Measurements from ENCODE around the gene SIK3. TPM values are rescaled to one million over a fixed set of nuclear protein-coding genes. Genes with fewer than 3 reads are reported as not detected.
A peak's percentile ranks its signal among the peaks of the same experiment; 100 is the strongest.

The SIK3 gene
- total RNA-seq, 1 experiment from 2014 or later: 34.4 TPM

DNA sequence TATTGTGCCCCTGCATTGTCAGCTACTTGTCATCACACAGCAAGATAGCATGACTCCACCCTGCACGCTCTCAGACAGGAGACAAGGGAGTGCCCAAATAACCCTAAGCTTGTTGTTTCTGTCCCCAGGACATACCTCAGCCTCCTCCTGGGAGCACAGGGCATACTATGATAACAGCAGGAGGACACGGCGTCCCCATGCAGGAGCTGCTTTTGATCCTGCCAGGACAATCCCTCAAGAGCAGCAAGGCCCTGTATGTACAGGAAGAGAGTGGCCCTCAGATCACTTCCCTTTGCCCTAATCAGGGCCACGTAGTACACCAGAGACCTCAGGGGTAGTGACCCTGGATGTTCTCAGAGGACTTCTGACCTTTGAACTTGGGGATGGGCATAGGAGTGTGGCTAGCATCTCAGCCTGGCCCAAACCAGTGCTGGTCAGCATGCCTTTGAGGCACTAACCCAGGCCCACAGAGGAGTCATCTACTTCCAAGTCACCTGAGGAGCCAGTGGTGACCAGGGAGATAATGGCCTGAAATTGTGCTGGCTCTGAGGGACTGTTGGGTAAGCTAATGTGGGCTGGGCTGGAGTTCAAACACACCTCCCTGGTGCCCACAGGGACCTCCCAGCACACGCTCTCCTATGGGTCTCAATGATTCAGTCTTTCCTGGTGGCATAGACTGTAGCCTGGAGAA lies 284.3 kb downstream of the SIK3 start:
- Mint-ChIP-seq H3K27ac (no peak overlapping the region), H3K4me3 (no peak overlapping the region), H3K9me3 (no peaks in the 10 kb centered on the region), H3K4me1 (no peaks in the 10 kb centered on the region), H3K36me3 (no peaks in the 10 kb centered on the region), H3K27me3 (ENCODE audit: low read depth) (no peaks in the 10 kb centered on the region)
- CTCF ChIA-PET: interaction anchor here (0.6 to 1.8 kb wide), 3 partner anchors 22 to 325 kb away, joined by 3 to 14 read pairs (median 5); partner anchors contain the start of gene APOA5
- ATAC-seq (no peak), DNase-seq (ENCODE audit: low spot score) (no peak)
- TF ChIP-seq GABPB1 (CRISPR knock-in tag; IDR thresholded peaks at IDR 0.05) (0 out of 2 replicates have a peak, but pooled peaks have one; percentile 20), ZNF138 (CRISPR knock-in tag; conservative IDR thresholded peaks at IDR 0.05) (no peak)
- POLR2A ChIA-PET: no interaction called here

DNA sequence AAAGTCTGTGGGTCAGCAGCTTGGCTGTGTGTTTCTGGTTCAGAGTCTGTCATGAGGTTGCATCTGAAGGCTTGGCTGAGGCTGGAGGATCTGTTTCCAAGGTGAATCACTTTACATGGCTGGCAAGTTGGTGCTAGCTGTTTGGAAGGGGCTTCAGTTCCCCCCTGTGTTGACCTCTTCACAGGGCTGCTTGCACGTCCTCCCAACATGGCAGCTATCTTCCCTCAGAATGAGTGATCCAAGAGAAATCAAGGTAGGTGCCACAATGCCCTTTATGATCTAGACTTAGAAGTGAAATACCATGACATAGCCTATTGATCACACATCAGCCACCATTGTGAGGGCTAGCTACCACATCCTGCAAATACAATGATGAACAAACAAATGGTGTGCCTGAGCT lies 285.1 kb downstream of the SIK3 start:
- Mint-ChIP-seq H3K9me3 (no peaks in the 10 kb centered on the region), H3K36me3 (no peaks in the 10 kb centered on the region), H3K4me3 (no peak overlapping the region), H3K27ac (no peak overlapping the region), H3K27me3 (ENCODE audit: low read depth) (no peaks in the 10 kb centered on the region), H3K4me1 (no peaks in the 10 kb centered on the region)
- TF ChIP-seq KAT7 (CRISPR knock-in tag; IDR thresholded peaks at IDR 0.05; ENCODE audit: borderline replicate concordance): no peak
- TF ChIP-seq, protein P1, sequence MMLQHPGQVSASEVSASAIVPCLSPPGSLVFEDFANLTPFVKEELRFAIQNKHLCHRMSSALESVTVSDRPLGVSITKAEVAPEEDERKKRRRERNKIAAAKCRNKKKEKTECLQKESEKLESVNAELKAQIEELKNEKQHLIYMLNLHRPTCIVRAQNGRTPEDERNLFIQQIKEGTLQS (CRISPR knock-in tag; conservative IDR thresholded peaks at IDR 0.05): no peak
- no peak for TF ChIP-seq FOXK1 (CRISPR knock-in tag; IDR thresholded peaks at IDR 0.05)
- TF ChIP-seq ZNF281 (CRISPR knock-in tag; IDR thresholded peaks at IDR 0.05): no peak
- TF ChIP-seq ZNF317 (CRISPR knock-in tag; IDR thresholded peaks at IDR 0.05; ENCODE audit: borderline replicate concordance, low read depth): no peak
- TF ChIP-seq TEAD4 (CRISPR knock-in tag; IDR thresholded peaks at IDR 0.05): no peak
- no peak for TF ChIP-seq IRF2 (CRISPR knock-in tag; IDR thresholded peaks at IDR 0.05; ENCODE audit: borderline replicate concordance, low read depth)
- no peak for TF ChIP-seq ZNF219 (CRISPR knock-in tag; IDR thresholded peaks at IDR 0.05; ENCODE audit: borderline replicate concordance)
- TF ChIP-seq ELF4 (CRISPR knock-in tag; IDR thresholded peaks at IDR 0.05; ENCODE audit: low read depth): no peak
- TF ChIP-seq USF1 (CRISPR knock-in tag; IDR thresholded peaks at IDR 0.05): no peak
- no peak for TF ChIP-seq ESRRA (CRISPR knock-in tag; IDR thresholded peaks at IDR 0.05; ENCODE audit: borderline replicate concordance)
- TF ChIP-seq FOXJ3 (CRISPR knock-in tag; IDR thresholded peaks at IDR 0.05; ENCODE audit: borderline replicate concordance): no peak
- no peak for TF ChIP-seq ATF2 (CRISPR knock-in tag; IDR thresholded peaks at IDR 0.05; ENCODE audit: borderline replicate concordance, low read depth)
- TF ChIP-seq FOXP1 (CRISPR knock-in tag; IDR thresholded peaks at IDR 0.05; ENCODE audit: borderline replicate concordance): no peak
- no peak for TF ChIP-seq MYBL2 (CRISPR knock-in tag; IDR thresholded peaks at IDR 0.05)
- no peak for TF ChIP-seq SOX15 (CRISPR knock-in tag; IDR thresholded peaks at IDR 0.05)
- TF ChIP-seq ZNF121 (CRISPR knock-in tag; IDR thresholded peaks at IDR 0.05): no peak
- no peak for TF ChIP-seq JUN (CRISPR knock-in tag; IDR thresholded peaks at IDR 0.05)
- POLR2A ChIA-PET: no interaction called here
- CTCF ChIA-PET: interaction anchor here (0.6 to 1.8 kb wide), 3 partner anchors 22 to 326 kb away, joined by 3 to 14 read pairs (median 5); partner anchors contain the start of gene APOA5
- DNase-seq (ENCODE audit: low spot score) (no peak), ATAC-seq (no peak)

Measured in WTC11 (cell line).